ENCODE data around the gene KLF6.
A peak's percentile ranks its signal among the peaks of the same experiment; 100 is the strongest.

Gene KLF6

DNA sequence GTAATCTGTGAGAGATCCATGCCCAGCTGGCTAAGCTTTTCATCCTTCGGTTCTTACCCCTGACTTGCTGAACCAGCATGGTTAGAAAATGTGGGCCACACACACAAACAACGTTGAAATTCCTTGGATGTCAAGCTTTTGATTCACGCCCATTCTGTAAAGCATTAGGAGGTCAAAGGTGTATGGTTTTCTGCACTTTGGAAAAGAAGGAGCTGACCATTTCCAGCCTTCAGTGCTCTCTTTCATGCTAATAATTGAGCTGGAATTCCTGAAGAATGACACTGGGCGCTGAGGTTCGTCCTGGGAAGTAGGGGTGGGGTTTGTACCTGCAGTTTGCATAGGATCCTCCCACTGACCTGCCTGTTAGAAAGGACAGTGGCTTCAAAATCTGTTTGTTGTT is 23.1 kb downstream of the KLF6 start:
- Mint-ChIP-seq H3K4me1 (peaks cover 78% of the 10 kb centered on the region), H3K27ac (ENCODE audit: low read depth) (no peak overlapping the region), H3K9me3 (no peaks in the 10 kb centered on the region), H3K36me3 (ENCODE audit: insufficient read depth) (peaks cover 13% of the 10 kb centered on the region), H3K27me3 (no peaks in the 10 kb centered on the region), H3K4me3 (no peak overlapping the region)
- DNase-seq (ENCODE audit: low spot score in 2 of 2): no peak
- ATAC-seq (replicated peaks; ENCODE audit: extremely low read depth, poor library complexity, severe bottlenecking): no peak

DNA sequence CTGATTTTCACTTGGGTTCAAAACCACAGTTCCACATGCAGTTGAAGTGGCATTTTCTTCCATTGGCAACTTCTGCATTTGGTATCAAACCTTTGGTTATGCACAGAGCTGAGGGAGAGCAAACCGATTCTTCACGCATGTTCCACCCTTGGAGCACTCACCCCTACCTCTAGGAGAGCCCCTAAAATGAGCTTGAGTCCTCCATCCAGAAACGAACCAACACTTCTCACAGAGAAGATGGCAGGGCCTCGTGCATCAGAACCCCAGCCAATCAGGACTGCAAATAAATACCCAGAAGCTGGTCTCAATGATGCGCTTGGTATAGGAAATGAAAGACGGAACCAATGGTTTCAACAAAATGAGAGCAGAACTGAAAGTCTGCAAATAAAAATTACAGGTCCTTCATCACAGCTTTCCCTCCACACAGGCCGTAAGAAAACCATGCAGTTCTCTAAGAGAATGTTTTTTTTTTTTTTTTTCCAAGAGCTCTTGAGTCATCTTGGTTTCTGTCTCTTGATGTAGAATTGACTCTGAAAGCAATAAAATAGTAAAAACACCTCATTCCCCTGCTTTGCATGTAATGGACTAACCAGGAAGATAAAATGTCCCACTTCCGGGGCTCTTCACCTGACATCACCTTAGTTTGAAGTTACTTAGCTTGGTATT is 23.9 kb downstream of the KLF6 start:
- ATAC-seq (replicated peaks; ENCODE audit: extremely low read depth, poor library complexity, severe bottlenecking) (no peak), DNase-seq (ENCODE audit: low spot score in 2 of 2) (no peak)
- Mint-ChIP-seq H3K27ac (ENCODE audit: low read depth) (peak overlapping the region; percentile 3), H3K36me3 (ENCODE audit: insufficient read depth) (peaks cover 12% of the 10 kb centered on the region), H3K4me3 (no peak overlapping the region), H3K27me3 (no peaks in the 10 kb centered on the region), H3K9me3 (no peaks in the 10 kb centered on the region), H3K4me1 (peaks cover 80% of the 10 kb centered on the region)

DNA sequence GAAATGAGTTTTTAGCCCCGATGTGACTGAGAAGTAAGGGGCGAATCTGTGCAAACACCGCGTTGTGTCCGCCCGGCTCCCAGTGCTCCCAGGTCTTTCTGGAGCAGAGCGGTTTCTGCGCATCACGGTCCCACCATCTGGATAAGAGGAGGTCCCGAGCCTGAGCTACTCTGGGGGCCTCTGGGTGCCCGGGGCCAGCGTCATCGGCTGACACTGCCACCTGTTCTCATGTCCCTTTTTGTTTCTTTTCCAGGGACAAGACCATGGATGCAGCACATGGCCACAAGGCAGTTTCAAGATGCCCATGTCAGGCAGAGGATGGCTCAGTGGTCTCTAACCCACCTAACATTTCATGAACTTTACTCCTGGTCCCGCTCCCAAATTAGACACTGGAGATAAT is 24.9 kb downstream of the KLF6 start:
- Mint-ChIP-seq H3K4me3 (peak overlapping the region; percentile 5), H3K27me3 (no peaks in the 10 kb centered on the region), H3K36me3 (ENCODE audit: insufficient read depth) (peaks cover 12% of the 10 kb centered on the region), H3K9me3 (no peaks in the 10 kb centered on the region), H3K27ac (ENCODE audit: low read depth) (peak overlapping the region; percentile 97), H3K4me1 (peaks cover 69% of the 10 kb centered on the region)
- no peak for ATAC-seq (replicated peaks; ENCODE audit: extremely low read depth, poor library complexity, severe bottlenecking)
- no peak for DNase-seq (ENCODE audit: low spot score in 2 of 2)

- H3K36me3 Mint-ChIP-seq (ENCODE audit: insufficient read depth): peaks cover 12% of the 10 kb centered on the region
- peak overlapping the region; percentile 97 for H3K27ac Mint-ChIP-seq (ENCODE audit: low read depth)
- H3K9me3 Mint-ChIP-seq: no peaks in the 10 kb centered on the region
- DNase-seq (ENCODE audit: low spot score in 2 of 2): no peak
- no peaks in the 10 kb centered on the region for H3K27me3 Mint-ChIP-seq
- ATAC-seq (replicated peaks; ENCODE audit: extremely low read depth, poor library complexity, severe bottlenecking): no peak
- peaks cover 62% of the 10 kb centered on the region for H3K4me1 Mint-ChIP-seq
- H3K4me3 Mint-ChIP-seq: peak overlapping the region; percentile 5
These were observed 25.6 kb downstream of the KLF6 start for GRCh38 chr10:3759397-3759796.

DNA sequence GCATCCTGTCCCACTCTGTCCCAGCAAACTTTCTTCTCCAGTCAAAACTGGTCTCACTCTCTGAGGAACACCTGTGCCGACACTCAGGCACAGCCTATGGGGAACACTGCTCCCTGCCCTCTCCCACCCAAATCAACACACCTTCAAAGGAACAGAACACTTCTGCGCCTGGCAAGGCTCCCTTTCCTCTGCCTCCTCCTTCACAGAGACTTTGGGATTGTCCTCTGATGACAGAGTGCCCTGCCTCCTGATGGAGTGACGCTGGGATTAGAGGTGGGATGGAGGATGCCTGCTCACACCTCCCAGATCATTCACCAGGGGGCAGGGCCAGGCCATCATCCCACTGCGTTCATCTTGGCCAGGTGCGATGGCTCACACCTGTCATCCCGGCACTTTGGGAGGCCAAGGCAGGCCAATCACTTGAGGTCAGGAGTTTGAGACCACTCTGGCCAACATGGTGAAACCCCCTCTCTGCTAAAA is 26.5 kb downstream of the KLF6 start:
- Mint-ChIP-seq H3K27me3 (no peaks in the 10 kb centered on the region), H3K4me1 (peaks cover 55% of the 10 kb centered on the region), H3K36me3 (ENCODE audit: insufficient read depth) (peaks cover 12% of the 10 kb centered on the region), H3K4me3 (peak overlapping the region; percentile 72), H3K27ac (ENCODE audit: low read depth) (peak overlapping the region; percentile 97), H3K9me3 (no peaks in the 10 kb centered on the region)
- DNase-seq (ENCODE audit: low spot score in 2 of 2): no peak
- no peak for ATAC-seq (replicated peaks; ENCODE audit: extremely low read depth, poor library complexity, severe bottlenecking)

- Mint-ChIP-seq H3K9me3 (no peaks in the 10 kb centered on the region), H3K4me3 (peak overlapping the region; percentile 72), H3K27me3 (no peaks in the 10 kb centered on the region), H3K27ac (ENCODE audit: low read depth) (peak overlapping the region; percentile 97), H3K36me3 (ENCODE audit: insufficient read depth) (peaks cover 12% of the 10 kb centered on the region), H3K4me1 (peaks cover 50% of the 10 kb centered on the region)
- ATAC-seq (replicated peaks; ENCODE audit: extremely low read depth, poor library complexity, severe bottlenecking) (peak; percentile 88), DNase-seq (ENCODE audit: low spot score in 2 of 2) (peak in 1 of 2 donors; percentile 55)
These were observed 27.1 kb downstream of the KLF6 start for GRCh38 chr10:3757638-3758490.

GRCh38 chr10:3757250-3757637 is 27.8 kb downstream of the KLF6 start:
- peak overlapping the region; percentile 72 for H3K4me3 Mint-ChIP-seq
- H3K9me3 Mint-ChIP-seq: no peaks in the 10 kb centered on the region
- H3K27ac Mint-ChIP-seq (ENCODE audit: low read depth): peak overlapping the region; percentile 97
- ATAC-seq (replicated peaks; ENCODE audit: extremely low read depth, poor library complexity, severe bottlenecking): no peak
- DNase-seq (ENCODE audit: low spot score in 2 of 2): no peak
- peaks cover 12% of the 10 kb centered on the region for H3K36me3 Mint-ChIP-seq (ENCODE audit: insufficient read depth)
- peaks cover 45% of the 10 kb centered on the region for H3K4me1 Mint-ChIP-seq
- H3K27me3 Mint-ChIP-seq: no peaks in the 10 kb centered on the region

GRCh38 chr10:3756360-3756740 is 28.7 kb downstream of the KLF6 start:
- no peak for ATAC-seq (replicated peaks; ENCODE audit: extremely low read depth, poor library complexity, severe bottlenecking)
- no peaks in the 10 kb centered on the region for H3K27me3 Mint-ChIP-seq
- H3K4me1 Mint-ChIP-seq: peaks cover 43% of the 10 kb centered on the region
- peak overlapping the region; percentile 97 for H3K27ac Mint-ChIP-seq (ENCODE audit: low read depth)
- no peak overlapping the region for H3K4me3 Mint-ChIP-seq
- no peaks in the 10 kb centered on the region for H3K9me3 Mint-ChIP-seq
- peaks cover 12% of the 10 kb centered on the region for H3K36me3 Mint-ChIP-seq (ENCODE audit: insufficient read depth)
- no peak for DNase-seq (ENCODE audit: low spot score in 2 of 2)

GRCh38 chr10:3755440-3756359 is 29.3 kb downstream of the KLF6 start:
- H3K9me3 Mint-ChIP-seq: no peaks in the 10 kb centered on the region
- no peak for DNase-seq (ENCODE audit: low spot score in 2 of 2)
- peaks cover 36% of the 10 kb centered on the region for H3K4me1 Mint-ChIP-seq
- ATAC-seq (replicated peaks; ENCODE audit: extremely low read depth, poor library complexity, severe bottlenecking): no peak
- no peaks in the 10 kb centered on the region for H3K27me3 Mint-ChIP-seq
- no peak overlapping the region for H3K4me3 Mint-ChIP-seq
- peaks cover 10% of the 10 kb centered on the region for H3K36me3 Mint-ChIP-seq (ENCODE audit: insufficient read depth)
- H3K27ac Mint-ChIP-seq (ENCODE audit: low read depth): peak overlapping the region; percentile 97

GRCh38 chr10:3754727-3755439 is 30.1 kb downstream of the KLF6 start:
- Mint-ChIP-seq H3K9me3 (no peaks in the 10 kb centered on the region), H3K36me3 (ENCODE audit: insufficient read depth) (peaks cover 9% of the 10 kb centered on the region), H3K27me3 (no peaks in the 10 kb centered on the region), H3K4me1 (peaks cover 31% of the 10 kb centered on the region), H3K4me3 (no peak overlapping the region), H3K27ac (ENCODE audit: low read depth) (peak overlapping the region; percentile 71)
- ATAC-seq (replicated peaks; ENCODE audit: extremely low read depth, poor library complexity, severe bottlenecking): no peak
- DNase-seq (ENCODE audit: low spot score in 2 of 2): no peak

GRCh38 chr10:3750854-3751253 is 34.2 kb downstream of the KLF6 start:
- Mint-ChIP-seq H3K9me3 (no peaks in the 10 kb centered on the region), H3K27ac (ENCODE audit: low read depth) (no peak overlapping the region)
- ATAC-seq (replicated peaks; ENCODE audit: extremely low read depth, poor library complexity, severe bottlenecking): no peak

More at GRCh38 chr10:3750854-3751253, 34.2 kb downstream of the KLF6 start:
- Mint-ChIP-seq H3K4me1 (no peaks in the 10 kb centered on the region), H3K27me3 (no peaks in the 10 kb centered on the region), H3K36me3 (ENCODE audit: insufficient read depth) (no peaks in the 10 kb centered on the region), H3K4me3 (no peak overlapping the region)
- DNase-seq (ENCODE audit: low spot score in 2 of 2): no peak
